ENCODE data around the gene SETBP1. TPM values are rescaled to one million over a fixed set of nuclear protein-coding genes. Genes with fewer than 3 reads are reported as not detected.
A peak's percentile ranks its signal among the peaks of the same experiment; 100 is the strongest.

Gene SETBP1
- total and polyA plus RNA-seq, 2 of the 4 experiments (the other 2 are of a cell fraction) = 0.19 to 0.36 TPM

DNA sequence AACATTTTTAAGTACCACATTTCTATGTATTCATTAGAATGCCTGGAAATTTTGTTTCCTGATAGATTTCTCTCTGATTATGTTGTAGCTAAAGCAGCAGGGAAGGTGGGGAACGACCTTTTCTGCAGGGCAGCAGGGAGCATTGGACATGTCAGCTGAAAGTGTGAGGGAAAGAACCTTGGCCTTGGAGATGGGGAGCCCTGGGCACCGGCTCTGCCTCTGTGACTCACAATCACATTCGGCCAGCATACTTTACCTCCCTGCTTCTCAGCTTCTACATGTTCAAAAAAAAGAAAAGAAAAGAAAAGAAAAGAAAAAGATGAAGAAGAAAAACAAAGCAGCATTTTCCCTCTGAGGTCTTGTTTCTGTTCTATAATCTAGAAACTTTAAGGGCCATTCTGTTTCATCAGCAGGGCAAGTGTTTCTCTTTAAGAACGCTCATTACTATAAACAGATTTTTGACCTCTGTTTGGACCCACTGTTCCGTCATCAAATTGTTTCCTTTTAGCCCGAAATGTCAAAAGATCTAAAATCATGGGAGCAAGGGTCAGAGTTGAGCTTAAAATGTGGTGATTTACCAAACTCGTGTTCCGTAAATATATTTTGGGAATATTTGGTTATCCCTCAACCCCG, 27.9 kb downstream of the SETBP1 start:
- H3K4ac ChIP-seq (ENCODE audit: low read depth, low read length) = peak overlapping the region; percentile 35; the same call in 1 of the 2 replicates
- BruUV-seq (replicated peaks) = no TSS peak
- H3K4me3 ChIP-seq (ENCODE audit: insufficient read depth, low read depth, low read length) = no peak overlapping the region
- H3K56ac ChIP-seq (ENCODE audit: extremely low read depth, insufficient read depth, low read length) = no peak overlapping the region
- H3K4me2 ChIP-seq (ENCODE audit: low read depth, low read length) = no peak overlapping the region; the same call in none of the 2 replicates
- H3K36me3 ChIP-seq (ENCODE audit: control insufficient read depth, insufficient read depth, low read length) = no peaks in the 10 kb centered on the region
- H3K27me3 ChIP-seq (ENCODE audit: control insufficient read depth, insufficient read depth, low read length) = no peaks in the 10 kb centered on the region
- H3K18ac ChIP-seq (ENCODE audit: low read depth, low read length) = no peak overlapping the region
- H3K9ac ChIP-seq (ENCODE audit: low read depth, low read length) = no peak overlapping the region
- no peaks in the 10 kb centered on the region for H4K20me1 ChIP-seq (ENCODE audit: insufficient read depth, low read length)
- H4K8ac ChIP-seq (ENCODE audit: low read depth in 2 of 2, low read length in 2 of 2) = no peak overlapping the region
- ChIA-PET POLR2A (ENCODE audit: unreplicated experiment) (no interaction called here), CTCF (no interaction called here)
- intact Hi-C loops (cut with micrococcal nuclease) (no loop called here), dilution Hi-C loops (cut with HindIII; ENCODE audit: low sequenced_read_pairs, unreplicated experiment) (no loop called here), in situ Hi-C loops (cut with MboI; ENCODE audit: low sequenced_read_pairs) (loop anchor here (10.0 kb wide), 1 partner anchor 56 kb away; no protein-coding TSS in a partner anchor)
- H2AFZ ChIP-seq (replicated peaks; ENCODE audit: low read length, poor library complexity) = no peak overlapping the region
- peak overlapping the region; percentile 19; the same call in 1 of the 2 replicates for H2BK120ac ChIP-seq (ENCODE audit: low read depth, low read length)
- H3K4me1 ChIP-seq (ENCODE audit: control insufficient read depth, insufficient read depth, low read length) = peaks cover 3% of the 10 kb centered on the region; the same call in 1 of the 2 replicates
- WGBS, 2 experiments (ENCODE audit: extremely low coverage in 2 of 2, insufficient read length in 1 of 2) = no CpG with 5 or more reads among the region's 9 CpGs
- H3K23ac ChIP-seq (ENCODE audit: low read depth, low read length) = no peak overlapping the region
- H3K14ac ChIP-seq (replicated peaks; ENCODE audit: low read depth, low read length) = no peak overlapping the region
- no peaks in the 10 kb centered on the region for H3K79me1 ChIP-seq (ENCODE audit: low read depth in 1 of 2, low read length in 2 of 2)
- no peak for TF ChIP-seq NFE2L2 (IDR thresholded peaks at IDR 0.05; ENCODE audit: low read depth, low read length)
- TF ChIP-seq SMC3 (IDR thresholded peaks at IDR 0.05; ENCODE audit: low read depth, low read length) = no peak
- TF ChIP-seq, protein P1, sequence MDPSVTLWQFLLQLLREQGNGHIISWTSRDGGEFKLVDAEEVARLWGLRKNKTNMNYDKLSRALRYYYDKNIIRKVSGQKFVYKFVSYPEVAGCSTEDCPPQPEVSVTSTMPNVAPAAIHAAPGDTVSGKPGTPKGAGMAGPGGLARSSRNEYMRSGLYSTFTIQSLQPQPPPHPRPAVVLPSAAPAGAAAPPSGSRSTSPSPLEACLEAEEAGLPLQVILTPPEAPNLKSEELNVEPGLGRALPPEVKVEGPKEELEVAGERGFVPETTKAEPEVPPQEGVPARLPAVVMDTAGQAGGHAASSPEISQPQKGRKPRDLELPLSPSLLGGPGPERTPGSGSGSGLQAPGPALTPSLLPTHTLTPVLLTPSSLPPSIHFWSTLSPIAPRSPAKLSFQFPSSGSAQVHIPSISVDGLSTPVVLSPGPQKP (IDR thresholded peaks at IDR 0.05; ENCODE audit: borderline replicate concordance, low read depth, low read length) = no peak
- TF ChIP-seq, protein P2, sequence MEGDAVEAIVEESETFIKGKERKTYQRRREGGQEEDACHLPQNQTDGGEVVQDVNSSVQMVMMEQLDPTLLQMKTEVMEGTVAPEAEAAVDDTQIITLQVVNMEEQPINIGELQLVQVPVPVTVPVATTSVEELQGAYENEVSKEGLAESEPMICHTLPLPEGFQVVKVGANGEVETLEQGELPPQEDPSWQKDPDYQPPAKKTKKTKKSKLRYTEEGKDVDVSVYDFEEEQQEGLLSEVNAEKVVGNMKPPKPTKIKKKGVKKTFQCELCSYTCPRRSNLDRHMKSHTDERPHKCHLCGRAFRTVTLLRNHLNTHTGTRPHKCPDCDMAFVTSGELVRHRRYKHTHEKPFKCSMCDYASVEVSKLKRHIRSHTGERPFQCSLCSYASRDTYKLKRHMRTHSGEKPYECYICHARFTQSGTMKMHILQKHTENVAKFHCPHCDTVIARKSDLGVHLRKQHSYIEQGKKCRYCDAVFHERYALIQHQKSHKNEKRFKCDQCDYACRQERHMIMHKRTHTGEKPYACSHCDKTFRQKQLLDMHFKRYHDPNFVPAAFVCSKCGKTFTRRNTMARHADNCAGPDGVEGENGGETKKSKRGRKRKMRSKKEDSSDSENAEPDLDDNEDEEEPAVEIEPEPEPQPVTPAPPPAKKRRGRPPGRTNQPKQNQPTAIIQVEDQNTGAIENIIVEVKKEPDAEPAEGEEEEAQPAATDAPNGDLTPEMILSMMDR (conservative IDR thresholded peaks at IDR 0.05; ENCODE audit: low read depth, low read length) = no peak
- TF ChIP-seq FOS (IDR thresholded peaks at IDR 0.05; ENCODE audit: low read depth, low read length) = no peak
- TF ChIP-seq, protein P3, sequence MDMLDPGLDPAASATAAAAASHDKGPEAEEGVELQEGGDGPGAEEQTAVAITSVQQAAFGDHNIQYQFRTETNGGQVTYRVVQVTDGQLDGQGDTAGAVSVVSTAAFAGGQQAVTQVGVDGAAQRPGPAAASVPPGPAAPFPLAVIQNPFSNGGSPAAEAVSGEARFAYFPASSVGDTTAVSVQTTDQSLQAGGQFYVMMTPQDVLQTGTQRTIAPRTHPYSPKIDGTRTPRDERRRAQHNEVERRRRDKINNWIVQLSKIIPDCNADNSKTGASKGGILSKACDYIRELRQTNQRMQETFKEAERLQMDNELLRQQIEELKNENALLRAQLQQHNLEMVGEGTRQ (IDR thresholded peaks at IDR 0.05; ENCODE audit: low read depth, low read length) = no peak
- no peak overlapping the region for H2BK20ac ChIP-seq (ENCODE audit: low read depth, low read length)
- no peak overlapping the region for H2BK5ac ChIP-seq (ENCODE audit: low read depth, low read length, poor library complexity, severe bottlenecking)
- H2AK9ac ChIP-seq (replicated peaks; ENCODE audit: low read depth, low read length, poor library complexity) = no peak overlapping the region
- H2AK5ac ChIP-seq (ENCODE audit: low read depth, low read length) = no peak overlapping the region
- H2BK15ac ChIP-seq (ENCODE audit: low read depth, low read length) = no peak overlapping the region; the same call in 2 of the 3 replicates
- peak overlapping the region; percentile 2; the same call in 1 of the 2 replicates for H3K27ac ChIP-seq (ENCODE audit: insufficient read depth, low read length)
- H3K9me3 ChIP-seq (ENCODE audit: control insufficient read depth, insufficient read depth, low read length) = no peaks in the 10 kb centered on the region
- H4K91ac ChIP-seq (ENCODE audit: insufficient read depth, low read depth, low read length) = no peak overlapping the region
- H4K5ac ChIP-seq (ENCODE audit: low read depth, low read length) = no peak overlapping the region; the same call in 1 of the 2 replicates
- peak; percentile 16 for DNase-seq
- no peaks in the 10 kb centered on the region; the same call in 1 of the 2 replicates for H3K9me1 ChIP-seq (ENCODE audit: insufficient read depth, low read length)
- peak; percentile 67 for ATAC-seq (ENCODE audit: low read depth)

Measured in IMR-90 (cell line).